GM19043 (cell line): ENCODE results near the gene SLC39A7.

Experiments
- ATAC-seq: cut with Tn5 transposase; IDR thresholded peaks from one replicate; pipeline ENCODE4 v1.9.1; 2021; ENCODE audit warnings: low read depth; ENCODE audit not compliant: unreplicated experiment

SLC39A7 gene

GRCh38 chr6:33170176-33171015, 30.3 kb upstream of the SLC39A7 start:
- ATAC-seq: no peak

GRCh38 chr6:33171016-33171879, 29.4 kb upstream of the SLC39A7 start:
- ATAC-seq: no peak

- ATAC-seq: no peak
These were observed 28.6 kb upstream of the SLC39A7 start for GRCh38 chr6:33171880-33172687.

- ATAC-seq: no peak
These were observed 27.8 kb upstream of the SLC39A7 start for GRCh38 chr6:33172688-33173534.

GRCh38 chr6:33173535-33174180, 27.0 kb upstream of the SLC39A7 start:
- ATAC-seq: no peak

GRCh38 chr6:33174784-33175183, 25.9 kb upstream of the SLC39A7 start:
- no peak for ATAC-seq

GRCh38 chr6:33175436-33176069, 25.1 kb upstream of the SLC39A7 start:
- no peak for ATAC-seq

GRCh38 chr6:33176906-33177305, 23.8 kb upstream of the SLC39A7 start:
- ATAC-seq: no peak

- ATAC-seq: no peak
These were observed 22.9 kb upstream of the SLC39A7 start for GRCh38 chr6:33177552-33178446.

- ATAC-seq: no peak
These were observed 21.8 kb upstream of the SLC39A7 start for GRCh38 chr6:33178755-33179475.

- ATAC-seq: no peak
These were observed 19.5 kb upstream of the SLC39A7 start for GRCh38 chr6:33181141-33181540.

- ATAC-seq: no peak
These were observed 17.5 kb upstream of the SLC39A7 start for GRCh38 chr6:33183071-33183683.

- ATAC-seq: no peak
These were observed 15.5 kb upstream of the SLC39A7 start for GRCh38 chr6:33185190-33185589.

GRCh38 chr6:33185654-33186187, 14.9 kb upstream of the SLC39A7 start:
- ATAC-seq: no peak

- no peak for ATAC-seq
These were observed 12.9 kb upstream of the SLC39A7 start for GRCh38 chr6:33187809-33188208.

GRCh38 chr6:33189164-33189563, 11.5 kb upstream of the SLC39A7 start:
- ATAC-seq: no peak
